Activated T-cell treated with anti-CD3 and anti-CD28 coated beads, Interleukin-2, amount 50 U/mL, for 72 hours (primary cell): ENCODE data around the gene NOS3. TPM values are rescaled to one million over a fixed set of nuclear protein-coding genes. Genes with fewer than 3 reads are reported as not detected.

ENCODE experiments used
- ATAC-seq, 2 donors: fragments of 150-1000 bp; cut with Tn5 transposase; replicated peaks in 1 of 2; 2 replicates each; pipeline ENCODE4 v1.10.0; 2021; ENCODE audit warnings: moderate library complexity in 2 of 2, mild to moderate bottlenecking in 1 of 2
- DNase-seq, 2 donors: peaks; one replicate each; pipeline ENCODE4 v3.0.0; 2021 to 2022; ENCODE audit warnings: mixed read lengths in 1 of 2
- H3K27ac Mint-ChIP-seq: one replicate; pipeline ENCODE4 v1.8.0; 2022; ENCODE audit warnings: mild to moderate bottlenecking, moderate library complexity, mixed read lengths
- H3K27me3 Mint-ChIP-seq: one replicate; pipeline ENCODE4 v1.8.0; 2022; ENCODE audit warnings: low read depth, mixed read lengths
- H3K36me3 Mint-ChIP-seq, 2 donors: one replicate each; pipeline ENCODE4 v1.8.0; 2022; ENCODE audit warnings: mixed read lengths in 2 of 2, mild to moderate bottlenecking in 1 of 2; ENCODE audit not compliant: insufficient read depth in 2 of 2
- H3K4me1 Mint-ChIP-seq: one replicate; pipeline ENCODE4 v1.8.0; 2022; ENCODE audit warnings: low read depth, mixed read lengths
- H3K4me3 Mint-ChIP-seq, 2 donors: one replicate each; pipeline ENCODE4 v1.8.0; 2022; ENCODE audit warnings: mild to moderate bottlenecking in 2 of 2, mixed read lengths in 2 of 2, moderate library complexity in 2 of 2
- H3K9me3 Mint-ChIP-seq, 2 donors: one replicate each; pipeline ENCODE4 v1.8.0; 2022; ENCODE audit warnings: mixed read lengths in 2 of 2
- total RNA-seq, 2 donors: library from RNA; stranded (reverse); gene quantifications; one replicate each; pipeline ENCODE4 v1.2.3, GENCODE V29; 2022

Gene NOS3
- total RNA-seq, 2 donors from 2014 or later, result 6.8 to 8.1 TPM

- ATAC-seq, result no peak
- no peaks in the 10 kb centered on the region for H3K27me3 Mint-ChIP-seq
Measured at GRCh38 chr7:150947761-150948651, 42.8 kb upstream of the NOS3 start.

GRCh38 chr7:150948791-150949251 is 42.0 kb upstream of the NOS3 start:
- ATAC-seq (no peak), DNase-seq (no peak)
- no peak overlapping the region for H3K4me3 Mint-ChIP-seq
- no peaks in the 10 kb centered on the region for H3K27me3 Mint-ChIP-seq
- no peak overlapping the region for H3K27ac Mint-ChIP-seq
- no peaks in the 10 kb centered on the region for H3K9me3 Mint-ChIP-seq
- peaks cover 5% of the 10 kb centered on the region for H3K4me1 Mint-ChIP-seq
- no peaks in the 10 kb centered on the region for H3K36me3 Mint-ChIP-seq

More at GRCh38 chr7:150947761-150948651, 42.8 kb upstream of the NOS3 start:
- Mint-ChIP-seq H3K4me1 (peaks cover 5% of the 10 kb centered on the region), H3K4me3 (no peak overlapping the region), H3K27ac (no peak overlapping the region), H3K36me3 (no peaks in the 10 kb centered on the region), H3K9me3 (no peaks in the 10 kb centered on the region)
- DNase-seq, result no peak

- Mint-ChIP-seq H3K36me3 (no peaks in the 10 kb centered on the region), H3K27me3 (no peaks in the 10 kb centered on the region), H3K27ac (no peak overlapping the region), H3K4me1 (peaks cover 5% of the 10 kb centered on the region), H3K9me3 (no peaks in the 10 kb centered on the region), H3K4me3 (no peak overlapping the region)
- DNase-seq, result no peak
- no peak for ATAC-seq
Measured at GRCh38 chr7:150949564-150949963, 41.3 kb upstream of the NOS3 start.

- Mint-ChIP-seq H3K36me3 (no peaks in the 10 kb centered on the region), H3K4me1 (peaks cover 5% of the 10 kb centered on the region), H3K4me3 (no peak overlapping the region), H3K9me3 (no peaks in the 10 kb centered on the region), H3K27me3 (no peaks in the 10 kb centered on the region), H3K27ac (no peak overlapping the region)
- ATAC-seq (no peak), DNase-seq (no peak)
Measured at GRCh38 chr7:150949971-150950491, 40.8 kb upstream of the NOS3 start.

GRCh38 chr7:150950496-150951180 is 40.2 kb upstream of the NOS3 start:
- no peak overlapping the region for H3K4me3 Mint-ChIP-seq
- DNase-seq (no peak), ATAC-seq (no peak)
- no peak overlapping the region for H3K27ac Mint-ChIP-seq
- peaks cover 5% of the 10 kb centered on the region for H3K4me1 Mint-ChIP-seq
- H3K9me3 Mint-ChIP-seq, result no peaks in the 10 kb centered on the region
- H3K27me3 Mint-ChIP-seq, result no peaks in the 10 kb centered on the region
- H3K36me3 Mint-ChIP-seq, result no peaks in the 10 kb centered on the region

- H3K4me3 Mint-ChIP-seq, result no peak overlapping the region
- no peak overlapping the region for H3K27ac Mint-ChIP-seq
- DNase-seq, result no peak
- no peak for ATAC-seq
- H3K36me3 Mint-ChIP-seq, result no peaks in the 10 kb centered on the region
- H3K4me1 Mint-ChIP-seq, result peaks cover 5% of the 10 kb centered on the region
- no peaks in the 10 kb centered on the region for H3K9me3 Mint-ChIP-seq
- H3K27me3 Mint-ChIP-seq, result peaks cover 5% of the 10 kb centered on the region
Measured at GRCh38 chr7:150951181-150951520, 39.7 kb upstream of the NOS3 start.

- H3K27me3 Mint-ChIP-seq, result peaks cover 7% of the 10 kb centered on the region
- no peaks in the 10 kb centered on the region for H3K9me3 Mint-ChIP-seq
- H3K27ac Mint-ChIP-seq, result no peak overlapping the region
- no peaks in the 10 kb centered on the region for H3K36me3 Mint-ChIP-seq
- H3K4me1 Mint-ChIP-seq, result peaks cover 5% of the 10 kb centered on the region
- ATAC-seq, result no peak
- H3K4me3 Mint-ChIP-seq, result no peak overlapping the region
- DNase-seq, result no peak
Measured at GRCh38 chr7:150951521-150951920, 39.3 kb upstream of the NOS3 start.

GRCh38 chr7:150952331-150953050 is 38.3 kb upstream of the NOS3 start:
- ATAC-seq (no peak), DNase-seq (no peak)
- Mint-ChIP-seq H3K9me3 (no peaks in the 10 kb centered on the region), H3K36me3 (no peaks in the 10 kb centered on the region), H3K27ac (no peak overlapping the region), H3K27me3 (peaks cover 17% of the 10 kb centered on the region), H3K4me3 (no peak overlapping the region), H3K4me1 (peaks cover 5% of the 10 kb centered on the region)

GRCh38 chr7:150953061-150953997 is 37.5 kb upstream of the NOS3 start:
- peaks cover 19% of the 10 kb centered on the region for H3K27me3 Mint-ChIP-seq
- no peak overlapping the region for H3K27ac Mint-ChIP-seq
- no peak overlapping the region for H3K4me3 Mint-ChIP-seq

GRCh38 chr7:150954201-150954985 is 36.4 kb upstream of the NOS3 start:
- ATAC-seq (no peak), DNase-seq (no peak)
- H3K36me3 Mint-ChIP-seq, result no peaks in the 10 kb centered on the region
- H3K4me1 Mint-ChIP-seq, result peaks cover 7% of the 10 kb centered on the region
- no peaks in the 10 kb centered on the region for H3K9me3 Mint-ChIP-seq
- H3K27ac Mint-ChIP-seq, result no peak overlapping the region
- H3K4me3 Mint-ChIP-seq, result no peak overlapping the region
- H3K27me3 Mint-ChIP-seq, result peaks cover 26% of the 10 kb centered on the region

More at GRCh38 chr7:150953061-150953997, 37.5 kb upstream of the NOS3 start:
- no peaks in the 10 kb centered on the region for H3K36me3 Mint-ChIP-seq
- ATAC-seq, result no peak
- no peak for DNase-seq
- H3K4me1 Mint-ChIP-seq, result peaks cover 5% of the 10 kb centered on the region
- no peaks in the 10 kb centered on the region for H3K9me3 Mint-ChIP-seq

- Mint-ChIP-seq H3K9me3 (no peaks in the 10 kb centered on the region), H3K4me1 (peaks cover 8% of the 10 kb centered on the region), H3K27me3 (peaks cover 26% of the 10 kb centered on the region), H3K36me3 (no peaks in the 10 kb centered on the region), H3K4me3 (no peak overlapping the region), H3K27ac (no peak overlapping the region)
- no peak for ATAC-seq
- DNase-seq, result no peak
Measured at GRCh38 chr7:150954986-150955518, 35.8 kb upstream of the NOS3 start.
